Frontal cortex (tissue), 4 donors: ENCODE results near the gene NANOGP8. TPM values are rescaled to one million over a fixed set of nuclear protein-coding genes. Genes with fewer than 3 reads are reported as not detected.

Experiments
- DNase-seq, 2 donors: peaks; one replicate each; pipeline ENCODE4 v3.0.0; 2012; ENCODE audit warnings: low spot score in 2 of 2
- FAIRE-seq: peaks from 2 replicates; lab custom pipeline; 2012; peaks lifted over from hg19 to GRCh38; lab: Jason Lieb, UNC
- total RNA-seq: library from RNA; depleted of rRNA; stranded (reverse); fragments of >200 nt; gene quantifications from one replicate; pipeline ENCODE4 v1.2.3, GENCODE V29; 2014
- donor health status: control.
- donor health status: control.
- donor health status: control.

NANOGP8 gene
- total RNA-seq, 1 donor from 2014 or later, result not detected

- DNase-seq (no peak), FAIRE-seq (no peak)
Measured at GRCh38 chr15:35062738-35063099, 22.4 kb downstream of the NANOGP8 start.

- DNase-seq (no peak), FAIRE-seq (no peak)
Measured at GRCh38 chr15:35061825-35062737, 23.0 kb downstream of the NANOGP8 start.

GRCh38 chr15:35061161-35061824 is 23.8 kb downstream of the NANOGP8 start:
- FAIRE-seq (no peak), DNase-seq (no peak)

DNA sequence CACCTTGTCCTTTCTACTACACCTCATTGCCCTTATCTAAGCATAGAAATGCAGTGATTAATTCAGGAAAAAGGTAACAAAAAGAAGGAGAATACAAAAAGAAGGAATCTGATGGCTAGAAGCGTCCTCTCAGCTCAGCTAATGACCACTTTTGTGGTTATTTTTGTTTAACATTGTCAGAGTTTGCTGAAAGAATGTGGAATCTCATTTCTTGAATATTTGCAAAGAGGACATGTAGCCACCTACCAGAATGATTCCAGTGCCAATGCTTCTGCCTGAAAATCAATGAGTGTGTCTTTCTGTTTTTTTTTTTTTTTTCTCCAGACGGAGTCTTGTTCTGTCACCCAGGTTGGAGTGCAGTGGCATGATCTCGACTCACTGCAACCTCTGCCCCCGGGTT is 24.5 kb downstream of the NANOGP8 start:
- no peak for FAIRE-seq
- DNase-seq, result no peak

- DNase-seq (no peak), FAIRE-seq (no peak)
Measured at GRCh38 chr15:35058534-35059054, 26.5 kb downstream of the NANOGP8 start.

GRCh38 chr15:35055416-35056105 is 29.5 kb downstream of the NANOGP8 start:
- DNase-seq (no peak), FAIRE-seq (no peak)

DNA sequence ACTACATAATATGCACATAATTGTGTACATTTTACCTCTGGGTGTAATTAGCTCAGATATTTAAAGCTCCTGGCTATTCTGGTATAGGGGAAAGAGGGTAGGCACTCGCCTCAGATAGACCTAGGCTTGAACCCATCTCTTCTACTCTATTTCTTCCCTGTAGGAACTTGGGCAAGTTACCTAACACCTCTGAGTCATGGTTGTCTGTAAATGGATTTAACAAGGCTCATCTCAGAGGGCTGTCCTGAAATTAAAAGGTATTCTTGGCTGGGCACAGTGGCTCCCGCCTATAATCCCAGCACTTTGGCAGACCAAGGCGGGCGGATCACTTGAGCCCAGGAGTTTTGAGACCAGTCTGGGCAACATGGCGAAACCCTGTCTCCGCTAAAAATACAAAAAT is 30.7 kb downstream of the NANOGP8 start:
- no peak for FAIRE-seq
- DNase-seq, result no peak

DNA sequence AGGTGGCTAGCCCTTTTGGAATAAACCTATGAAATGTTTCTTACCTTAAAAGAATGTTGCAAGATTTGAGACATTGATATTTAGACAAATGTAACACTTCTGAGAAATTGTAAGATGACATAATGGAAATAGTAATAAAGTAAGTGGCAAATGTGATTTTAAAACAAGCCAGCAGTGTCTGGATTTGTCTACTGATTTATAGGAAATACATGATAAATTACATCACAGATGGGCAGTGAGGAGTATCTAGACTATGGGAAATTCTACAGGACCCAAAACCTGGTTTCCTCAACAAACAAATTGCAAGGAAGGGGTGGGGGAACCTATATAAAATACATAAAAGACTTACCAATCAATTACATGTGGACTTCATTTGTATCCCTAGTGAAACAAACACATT is 37.1 kb downstream of the NANOGP8 start:
- no peak for FAIRE-seq
- no peak for DNase-seq

DNA sequence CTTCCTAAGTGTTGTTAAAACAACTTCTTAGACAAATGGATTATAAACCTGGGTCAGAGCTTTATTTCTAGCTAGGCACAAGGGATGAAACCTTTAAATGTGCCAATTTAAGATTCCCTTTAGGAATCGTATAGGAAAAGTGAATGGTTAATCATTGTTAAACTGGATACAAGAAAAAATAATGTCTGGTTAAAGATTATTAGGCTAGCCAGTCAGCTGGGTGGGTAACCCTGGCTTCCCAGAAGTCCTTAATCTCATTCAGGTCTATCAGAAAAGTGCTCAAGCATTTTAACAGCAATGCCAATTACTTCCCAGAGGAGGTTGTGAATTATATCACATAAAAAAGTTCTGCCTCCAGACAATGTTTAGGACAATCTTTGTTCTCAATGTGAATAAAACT is 37.6 kb downstream of the NANOGP8 start:
- FAIRE-seq, result no peak
- DNase-seq, result no peak

DNA sequence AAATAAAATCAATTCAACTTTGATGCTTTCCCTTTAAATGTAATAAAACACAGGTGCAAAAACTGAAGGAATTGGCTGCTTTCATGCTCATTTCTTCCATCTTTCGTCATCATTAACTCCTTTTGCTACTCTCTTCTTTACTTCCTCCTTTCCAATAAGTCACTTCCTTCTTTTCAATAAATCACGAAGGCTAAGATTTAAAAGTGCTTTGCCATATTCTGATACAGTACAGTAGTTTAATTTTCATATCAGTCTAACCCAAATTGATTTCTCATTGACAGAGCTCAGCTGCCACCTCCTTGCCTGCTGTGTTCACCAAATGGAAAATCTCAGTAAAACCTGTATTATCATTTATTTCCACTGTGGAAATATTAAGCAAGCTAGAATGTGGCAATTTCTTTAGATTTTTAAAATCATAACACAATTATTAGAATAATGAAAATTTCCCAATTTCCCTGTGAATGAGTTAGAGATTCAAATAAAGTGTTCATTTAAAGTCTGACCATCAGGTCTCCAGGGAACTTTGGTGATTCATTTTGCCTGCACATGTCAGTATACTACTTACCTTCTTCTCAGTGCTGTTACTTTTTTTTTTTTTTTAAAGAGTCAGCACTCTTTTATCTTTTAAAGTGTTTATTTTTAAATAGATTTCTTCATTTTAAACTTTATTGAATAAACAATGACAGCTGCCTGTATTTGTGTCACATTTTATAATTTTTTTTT is 41.6 kb downstream of the NANOGP8 start:
- no peak for FAIRE-seq
- DNase-seq, result no peak

DNA sequence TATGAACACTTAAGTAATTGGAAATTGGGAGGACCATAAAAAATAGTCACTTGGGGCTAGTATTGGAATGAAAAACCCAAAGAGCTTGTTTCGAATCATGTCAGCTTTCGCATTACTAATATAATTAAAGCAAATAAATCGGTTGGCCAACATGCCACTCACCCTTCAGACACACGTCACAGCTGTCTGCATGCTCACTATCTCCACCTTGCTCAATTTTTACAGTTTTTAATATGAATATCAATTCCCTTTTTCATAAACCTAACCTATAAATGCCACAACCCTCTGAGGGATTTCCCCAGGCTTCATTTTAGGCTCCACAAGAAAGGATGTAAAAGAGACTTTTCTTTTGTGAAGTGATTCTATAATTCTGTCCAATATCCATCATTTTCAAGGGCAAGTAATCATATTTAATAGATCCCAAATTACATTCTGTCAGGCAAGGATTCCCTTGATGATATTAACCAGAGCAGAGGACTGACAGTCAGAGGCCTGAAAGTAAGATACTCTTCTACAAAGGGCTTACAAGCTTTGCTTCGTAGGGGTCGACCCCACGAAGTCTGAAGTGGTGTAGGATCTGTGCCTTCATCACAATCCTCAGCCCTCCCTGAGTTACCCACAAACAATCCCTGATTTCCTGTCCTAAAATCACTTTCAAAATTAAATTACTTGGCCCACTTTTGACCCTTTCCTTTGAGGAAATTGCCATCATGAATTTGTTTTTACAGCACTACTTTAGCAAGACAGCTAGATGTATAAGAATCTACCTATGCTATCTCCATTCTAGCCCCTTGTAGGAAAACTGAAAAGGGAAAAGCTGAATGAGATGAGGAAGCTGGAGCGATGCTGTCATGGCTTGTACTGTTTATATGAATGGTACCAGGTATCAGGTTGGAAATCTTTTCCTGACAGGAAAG is 44.5 kb downstream of the NANOGP8 start:
- FAIRE-seq (no peak), DNase-seq (no peak)

DNA sequence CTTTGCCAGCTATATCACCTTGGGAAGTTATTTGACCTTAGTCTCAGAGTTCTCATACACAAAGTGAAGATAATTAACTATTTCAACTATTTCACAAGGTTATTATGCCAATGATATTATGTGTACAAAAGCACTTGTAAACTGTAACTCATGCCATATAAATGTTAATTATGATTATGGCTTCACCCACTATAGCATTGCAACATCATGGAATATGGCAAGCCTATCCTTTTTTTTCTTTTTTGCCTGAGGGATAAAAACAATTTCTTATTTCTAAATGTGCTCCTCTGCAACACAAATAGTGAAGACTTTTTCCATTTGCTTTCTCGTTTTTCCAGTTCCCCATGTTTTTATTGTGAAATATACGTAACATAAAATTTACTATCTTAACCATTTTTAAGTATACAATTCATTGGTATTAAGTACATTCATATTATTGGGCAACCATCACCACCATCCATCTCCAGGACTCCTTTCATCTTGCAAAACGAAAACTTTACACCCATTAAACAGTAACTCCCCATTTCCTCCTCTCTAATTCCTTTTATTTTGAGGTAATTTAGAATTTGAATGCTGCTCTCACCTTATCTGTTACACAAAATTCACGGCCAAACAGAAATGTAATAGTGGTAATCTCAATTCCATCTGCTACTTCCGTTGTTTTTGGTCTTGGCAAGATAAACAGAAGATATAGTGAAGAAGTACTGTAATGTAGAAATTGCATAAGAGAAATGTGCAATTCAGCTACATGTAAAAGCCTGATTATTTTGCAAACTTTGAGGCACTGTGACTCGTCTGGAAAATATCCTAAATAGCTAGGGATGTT is 46.3 kb downstream of the NANOGP8 start:
- no peak for DNase-seq
- FAIRE-seq, result no peak

Other genes with a start within 250 kb of the NANOGP8 start
- gene AQR, start 115.6 kb downstream of the NANOGP8 start, total RNA-seq, result 39.1 TPM
- 115 TPM for gene ZNF770, start 97.0 kb downstream of the NANOGP8 start, total RNA-seq